HepG2 (cell line): ENCODE results near the gene TAS1R3. TPM values are rescaled to one million over a fixed set of nuclear protein-coding genes. Genes with fewer than 3 reads are reported as not detected.
"Not testable (repeated sequence)": the region's sequence is repeated elsewhere in the genome, so short reads cannot be mapped to it uniquely, and the experiment has no call there.

ENCODE experiments used
- ATAC-seq: fragments of 200-7000 bp; cut with Tn5 transposase; 3 replicates; pipeline ENCODE4 v1.9.1; 2020; ENCODE audit warnings: mild to moderate bottlenecking, moderate library complexity
- BruUV-seq: library from RNA; stranded (reverse); fragments of 400-500 nt; replicated peaks from 2 replicates; lab custom pipeline; 2021; lab: Mats Ljungman, UMichigan
- CTCF ChIA-PET: fragments of 300-600 bp; formaldehyde crosslinking; extraction: SDS; loops from one replicate; lab custom pipeline; 2021; ENCODE audit warnings: low total read pairs, inconsistent platforms, low intra/inter-chr PET ratio; lab: Yijun Ruan, JAX
- POLR2A ChIA-PET: fragments of 350-600 bp; sonication (Branson Sonifier 250); formaldehyde crosslinking; loops from one replicate; lab custom pipeline; 2020; ENCODE audit warnings: antibody characterized with exemption, inconsistent platforms; lab: Yijun Ruan, JAX
- DNase-seq: peaks from one replicate; pipeline ENCODE4 v3.0.0-alpha.2; 2015; ENCODE audit warnings: low spot score
- FAIRE-seq: peaks from 3 replicates; lab custom pipeline; 2011; peaks lifted over from hg19 to GRCh38; lab: Jason Lieb, UNC
- H2AFZ ChIP-seq: one replicate; pipeline ENCODE4 v1.6.1; 2011; ENCODE audit warnings: low read length, inconsistent platforms
- H3K27ac ChIP-seq: fragments of 300-600 bp; 3 replicates; pipeline ENCODE4 v1.8.0; 2011; ENCODE audit warnings: mixed run types, mild to moderate bottlenecking, mixed read lengths, low read length, inconsistent platforms; ENCODE audit not compliant: insufficient read depth; ENCODE audit errors: extremely low read length
- H3K27me3 ChIP-seq, 2 experiments: fragments of 200-600 bp in 1 of 2; 2 replicates in 1 of 2; 3 replicates in 1 of 2; pipeline versions ENCODE4 v1.6.0 to v1.8.0; 2011; ENCODE audit warnings: low read length in 2 of 2, mild to moderate bottlenecking in 2 of 2, moderate library complexity in 2 of 2, inconsistent platforms in 1 of 2; ENCODE audit not compliant: insufficient read depth in 2 of 2, control insufficient read depth in 1 of 2
- H3K36me3 ChIP-seq, 2 experiments: fragments of 200-600 bp in 1 of 2; replicated peaks in 1 of 2; 2 replicates in 1 of 2; 3 replicates in 1 of 2; pipeline versions ENCODE4 v1.5.1 to v1.8.0; 2011; ENCODE audit warnings: low read length in 2 of 2, inconsistent platforms in 1 of 2; ENCODE audit not compliant: insufficient read depth in 2 of 2, control insufficient read depth in 1 of 2
- H3K4me1 ChIP-seq: 2 replicates; pipeline ENCODE4 v1.5.1; 2012; ENCODE audit warnings: low read length, inconsistent platforms; ENCODE audit not compliant: insufficient read depth
- H3K4me2 ChIP-seq: 2 replicates; pipeline ENCODE4 v1.6.0; 2011; ENCODE audit warnings: low read depth, low read length, inconsistent platforms
- H3K4me3 ChIP-seq, 3 experiments: fragments of 200-600 bp in 1 of 3; sonication (generic), shearing (Covaris generic) in 1 of 3; replicated peaks in 1 of 3; 2 replicates each; pipeline ENCODE4 v1.5.1; 2011 to 2016; ENCODE audit warnings: low read length in 3 of 3, inconsistent platforms in 2 of 3, low read depth in 2 of 3, mild to moderate bottlenecking in 2 of 3, control low read depth in 1 of 3, mixed read lengths in 1 of 3; ENCODE audit not compliant: insufficient read depth in 1 of 3
- H3K79me2 ChIP-seq: one replicate; pipeline ENCODE4 v1.6.1; 2011; ENCODE audit warnings: low read length, inconsistent platforms; ENCODE audit not compliant: insufficient read depth
- H3K9ac ChIP-seq: 2 replicates; pipeline ENCODE4 v1.6.0; 2011; ENCODE audit warnings: mild to moderate bottlenecking, low read depth, low read length, inconsistent platforms; ENCODE audit not compliant: insufficient read depth
- H3K9me3 ChIP-seq: 2 replicates; pipeline ENCODE4 v1.5.1; 2012; ENCODE audit warnings: mild to moderate bottlenecking, low read length
- H4K20me1 ChIP-seq: 2 replicates; pipeline ENCODE4 v1.6.0; 2011; ENCODE audit warnings: inconsistent platforms, mild to moderate bottlenecking, low read length, moderate library complexity; ENCODE audit not compliant: insufficient read depth
- E2F5 ChIP-seq: sonication (generic); formaldehyde crosslinking; conservative IDR thresholded peaks from 2 replicates; pipeline ENCODE4 v1.4.0; 2020; ENCODE audit warnings: missing genetic modification reagents
- GRHL1 ChIP-seq: sonication (generic); formaldehyde crosslinking; conservative IDR thresholded peaks from 2 replicates; pipeline ENCODE4 v1.8.0; 2022; ENCODE audit warnings: missing genetic modification reagents
- RXRA ChIP-seq: sonication (generic); formaldehyde crosslinking; IDR thresholded peaks from 2 replicates; pipeline ENCODE4 v1.5.1; 2020; ENCODE audit warnings: missing genetic modification reagents
- TBL1XR1 ChIP-seq: fragments of 150-350 bp; IDR thresholded peaks from 2 replicates; pipeline ENCODE4 v1.6.1; 2014; ENCODE audit warnings: borderline replicate concordance, low read length; ENCODE audit not compliant: partially characterized antibody
- ZNF143 ChIP-seq: sonication (generic); formaldehyde crosslinking; IDR thresholded peaks from 2 replicates; pipeline ENCODE4 v1.4.0; 2020; ENCODE audit warnings: missing genetic modification reagents
- WGBS: methylation state at CpG from one replicate; pipeline ENCODE4 v1.1.6; 2017; ENCODE audit warnings: low lambda C conversion rate; 5-methylcytosine and 5-hydroxymethylcytosine counted together
- in situ Hi-C: cut with HindIII; loops from 2 replicates; pipeline ENCODE4 v1.10.0; 2017; ENCODE audit warnings: low pct_unique_long_range_greater_than_20kb; ENCODE audit not compliant: extremely low pct_ligation_motif_present
- intact Hi-C: fragments of 100-400 bp; cut with micrococcal nuclease; formaldehyde crosslinking; loops from one replicate; pipeline ENCODE4 v1.10.0; 2022; ENCODE audit not compliant: unreplicated experiment
- polyA plus RNA-seq, 8 experiments: library from polyadenylated mRNA; depleted of rRNA in 3 of 8; stranded (reverse) in 7 of 8; unstranded in 1 of 8; fragments of >200 nt; fragmentation: Illumina TruSeq in 4 of 8; extraction: Trizol in 4 of 8; gene quantifications; 2 replicates each; pipeline versions ENCODE4 v1.2.1 to v1.2.3, GENCODE V29; 2011 to 2016; ENCODE audit warnings: low read depth in 4 of 8, missing spikeins in 1 of 8, mixed read lengths in 1 of 8; ENCODE audit not compliant: insufficient read depth in 1 of 8
- total RNA-seq, 5 experiments: library from RNA; depleted of rRNA; stranded (reverse); fragments of >200 nt; fragmentation: Illumina TruSeq; extraction: Trizol; gene quantifications; 2 replicates each; pipeline ENCODE4 v1.2.3, GENCODE V29; 2016; ENCODE audit warnings: low read depth in 1 of 5

TAS1R3 gene
- total and polyA plus RNA-seq, 2 of the 13 experiments (the other 11 are each of a cell fraction or from before 2014, with no cell fraction given): 0.13 to 0.15 TPM

- Histone ChIP-seq H3K36me3 (peaks cover 0 to 1% of the 10 kb centered on the region in 2 experiments; a peak in 1 of 5 replicates), H4K20me1 (no peaks in the 10 kb centered on the region), H3K27ac (no peak overlapping the region), H3K9me3 (no peaks in the 10 kb centered on the region), H3K79me2 (peaks cover 2% of the 10 kb centered on the region), H3K9ac (no peak overlapping the region), H3K4me1 (peaks cover 12% of the 10 kb centered on the region), H2AFZ (no peak overlapping the region), H3K4me3 (no peak overlapping the region), H3K27me3 (no peaks in the 10 kb centered on the region), H3K4me2 (no peak overlapping the region)
- CTCF ChIA-PET: no interaction called here
- intact Hi-C loops: no loop called here
- in situ Hi-C loops: no loop called here
- no peak for FAIRE-seq
- 79% methylated on average over 5 of the region's 5 CpGs for WGBS
- TF ChIP-seq E2F5 (CRISPR knock-in tag) (no peak), GRHL1 (CRISPR knock-in tag) (no peak), TBL1XR1 (no peak), RXRA (CRISPR knock-in tag) (no peak), ZNF143 (CRISPR knock-in tag) (no peak)
- DNase-seq: no peak
- POLR2A ChIA-PET: no interaction called here
- no peak for ATAC-seq
- no TSS peak for BruUV-seq
Observed at GRCh38 chr1:1367315-1367714, 36.2 kb downstream of the TAS1R3 start.

- FAIRE-seq, H3K9ac ChIP-seq: not testable (repeated sequence)
Observed at GRCh38 chr1:1370094-1370493, 39.0 kb downstream of the TAS1R3 start.

More at GRCh38 chr1:1370094-1370493, 39.0 kb downstream of the TAS1R3 start:
- H3K4me1 ChIP-seq: peaks cover 26% of the 10 kb centered on the region
- POLR2A ChIA-PET: interaction anchor here (0.7 to 3.0 kb wide), 2 partner anchors 13 to 65 kb away, joined by 3 to 7 read pairs; no protein-coding TSS in a partner anchor
- H3K27me3 ChIP-seq, H2AFZ ChIP-seq, BruUV-seq, H3K27ac ChIP-seq, in situ Hi-C loops, H3K36me3 ChIP-seq, H3K9me3 ChIP-seq, DNase-seq, CTCF ChIA-PET, H3K4me2 ChIP-seq, H3K4me3 ChIP-seq, intact Hi-C loops, ATAC-seq, H4K20me1 ChIP-seq: not testable (repeated sequence)
- 91% methylated on average over 14 of the region's 14 CpGs for WGBS
- peaks cover 19% of the 10 kb centered on the region for H3K79me2 ChIP-seq
